CD14-positive monocyte (primary cell): ENCODE results near the gene TUBAL3. TPM values are rescaled to one million over a fixed set of nuclear protein-coding genes. Genes with fewer than 3 reads are reported as not detected.

ENCODE experiments used
- DNase-seq, 3 donors: peaks; one replicate each; pipeline ENCODE4 v3.0.0-alpha.2; 2011 to 2022
- H2AFZ ChIP-seq: 2 replicates; pipeline ENCODE4 v1.6.0; 2012; ENCODE audit warnings: mild to moderate bottlenecking, low read depth, low read length, inconsistent platforms; ENCODE audit not compliant: insufficient read depth, poor library complexity, severe bottlenecking
- H3K27ac ChIP-seq, 2 donors: 1 replicate in 1 of 2; 2 replicates in 1 of 2; pipeline ENCODE4 v1.5.1; 2012 to 2013; ENCODE audit warnings: low read length in 2 of 2, control low read depth in 1 of 2, inconsistent platforms in 1 of 2, low read depth in 1 of 2, mild to moderate bottlenecking in 1 of 2
- H3K27me3 ChIP-seq, 2 donors: one replicate each; pipeline versions ENCODE4 v1.6.0 to v1.6.1; 2011 to 2013; ENCODE audit warnings: low read length in 2 of 2; ENCODE audit not compliant: control insufficient read depth in 2 of 2, insufficient read depth in 2 of 2
- H3K36me3 ChIP-seq, 2 donors: replicated peaks in 1 of 2; 1 replicate in 1 of 2; 2 replicates in 1 of 2; pipeline versions ENCODE4 v1.5.1 to v1.6.1; 2012 to 2013; ENCODE audit warnings: low read length in 2 of 2, control low read depth in 1 of 2, inconsistent platforms in 1 of 2, mild to moderate bottlenecking in 1 of 2; ENCODE audit not compliant: insufficient read depth in 2 of 2, control insufficient read depth in 1 of 2
- H3K4me1 ChIP-seq, 2 donors: 1 replicate in 1 of 2; 2 replicates in 1 of 2; pipeline versions ENCODE4 v1.5.1 to v1.6.1; 2012 to 2013; ENCODE audit warnings: low read length in 2 of 2, control low read depth in 1 of 2, inconsistent platforms in 1 of 2, mild to moderate bottlenecking in 1 of 2, moderate library complexity in 1 of 2; ENCODE audit not compliant: insufficient read depth in 2 of 2, control insufficient read depth in 1 of 2
- H3K4me2 ChIP-seq: replicated peaks from 2 replicates; pipeline ENCODE3; 2012; ENCODE audit warnings: low read length, moderate library complexity, mild to moderate bottlenecking; ENCODE audit not compliant: poor library complexity, severe bottlenecking; ENCODE audit errors: extremely low read depth
- H3K4me3 ChIP-seq, 3 experiments: fragments of 200-600 bp in 1 of 3; sonication (generic) in 1 of 3; replicated peaks in 1 of 3; 1 replicate in 2 of 3; 2 replicates in 1 of 3; pipeline ENCODE4 v1.5.1; 2011 to 2013; ENCODE audit warnings: low read length in 3 of 3, mild to moderate bottlenecking in 3 of 3, control low read depth in 2 of 3, low read depth in 2 of 3, inconsistent platforms in 1 of 3, moderate library complexity in 1 of 3
- H3K79me2 ChIP-seq: 2 replicates; pipeline ENCODE4 v1.6.0; 2012; ENCODE audit warnings: mild to moderate bottlenecking, control low read depth, inconsistent platforms, low read length, moderate library complexity; ENCODE audit not compliant: insufficient read depth
- H3K9ac ChIP-seq: 2 replicates; pipeline ENCODE4 v1.6.0; 2017; ENCODE audit warnings: low read length, mild to moderate bottlenecking; ENCODE audit not compliant: insufficient read depth, poor library complexity, severe bottlenecking
- H3K9me3 ChIP-seq, 2 donors: replicated peaks in 1 of 2; 1 replicate in 1 of 2; 2 replicates in 1 of 2; pipeline versions ENCODE4 v1.5.1 to v1.6.1; 2012 to 2013; ENCODE audit warnings: low read length in 2 of 2, control low read depth in 1 of 2; ENCODE audit not compliant: control insufficient read depth in 1 of 2, insufficient read depth in 1 of 2
- H4K20me1 ChIP-seq: 2 replicates; pipeline ENCODE4 v1.6.0; 2012; ENCODE audit warnings: mild to moderate bottlenecking, low read length, control low read depth, moderate library complexity; ENCODE audit not compliant: insufficient read depth
- H3K27ac Mint-ChIP-seq, 7 donors: one replicate each; pipeline ENCODE4 v1.8.0; 2020; ENCODE audit warnings: mild to moderate bottlenecking in 7 of 7, mixed read lengths in 7 of 7, moderate library complexity in 6 of 7, inconsistent platforms in 2 of 7
- H3K27me3 Mint-ChIP-seq, 3 donors: one replicate each; pipeline ENCODE4 v1.8.0; 2021 to 2022; ENCODE audit warnings: low read depth in 3 of 3, mild to moderate bottlenecking in 3 of 3, mixed read lengths in 3 of 3, moderate library complexity in 3 of 3, inconsistent platforms in 1 of 3
- H3K36me3 Mint-ChIP-seq, 2 donors: one replicate each; pipeline ENCODE4 v1.8.0; 2020; ENCODE audit warnings: mixed read lengths in 2 of 2, inconsistent platforms in 1 of 2, mild to moderate bottlenecking in 1 of 2
- H3K4me1 Mint-ChIP-seq: one replicate; pipeline ENCODE4 v1.8.0; 2020; ENCODE audit warnings: mild to moderate bottlenecking, mixed read lengths
- H3K4me3 Mint-ChIP-seq, 2 donors: one replicate each; pipeline ENCODE4 v1.8.0; 2020; ENCODE audit warnings: mild to moderate bottlenecking in 2 of 2, mixed read lengths in 2 of 2, moderate library complexity in 1 of 2
- H3K9me3 Mint-ChIP-seq, 7 donors: one replicate each; pipeline ENCODE4 v1.8.0; 2020 to 2022; ENCODE audit warnings: mixed read lengths in 7 of 7, mild to moderate bottlenecking in 6 of 7, moderate library complexity in 6 of 7, inconsistent platforms in 2 of 7
- CTCF ChIP-seq: fragments of 200-600 bp; IDR thresholded peaks from one replicate; pipeline ENCODE4 v1.8.0; 2022; ENCODE audit warnings: antibody characterized with exemption, mild to moderate bottlenecking
- WGBS: methylation state at CpG from one replicate; pipeline ENCODE4 v1.1.5; 2013; ENCODE audit warnings: missing lambda C conversion rate; ENCODE audit not compliant: insufficient coverage; 5-methylcytosine and 5-hydroxymethylcytosine counted together
- intact Hi-C, 2 donors: fragments of 100-400 bp; cut with micrococcal nuclease; formaldehyde crosslinking; loops; one replicate each; pipeline versions ENCODE4 v1.15.0 to v1.15.1; 2023
- polyA plus RNA-seq, 3 donors: library from polyadenylated mRNA; depleted of rRNA in 1 of 3; unstranded in 2 of 3; stranded (reverse) in 1 of 3; fragments of 300-500 nt in 2 of 3; fragments of >200 nt in 1 of 3; fragmentation: Illumina TruSeq in 2 of 3; gene quantifications; 1 replicate in 2 of 3; 2 replicates in 1 of 3; pipeline ENCODE4 v1.2.3, GENCODE V29; 2012 to 2021

TUBAL3 gene
- polyA plus RNA-seq, 3 donors = not detected

GRCh38 chr10:5343561-5343960, 61.1 kb downstream of the TUBAL3 start:
- H3K4me3 Mint-ChIP-seq = no peak overlapping the region
- Histone ChIP-seq H3K36me3 (no peaks in the 10 kb centered on the region), H3K9me3 (no peaks in the 10 kb centered on the region), H3K79me2 (no peaks in the 10 kb centered on the region), H3K4me2 (no peak overlapping the region), H3K27ac (no peak overlapping the region), H3K27me3 (no peaks in the 10 kb centered on the region), H3K9ac (no peak overlapping the region), H3K4me3 (no peak overlapping the region), H3K4me1 (no peaks in the 10 kb centered on the region), H4K20me1 (no peaks in the 10 kb centered on the region), H2AFZ (no peak overlapping the region)
- TF ChIP-seq CTCF = peak; percentile 40
- peaks cover 0 to 2% (median 0%) of the 10 kb centered on the region in 3 donors for H3K27me3 Mint-ChIP-seq
- H3K36me3 Mint-ChIP-seq = no peaks in the 10 kb centered on the region
- 50% methylated on average over 2 of the region's 4 CpGs for WGBS
- H3K9me3 Mint-ChIP-seq = peaks cover 0 to 2% (median under 1%) of the 10 kb centered on the region in 7 donors
- no peaks in the 10 kb centered on the region for H3K4me1 Mint-ChIP-seq
- peak overlapping the region in 1 of 7 donors; percentile 51 for H3K27ac Mint-ChIP-seq
- intact Hi-C loops = no loop called here
- DNase-seq = peak; percentile 7 to 36 (median 12)

Other genes starting within 250 kb of the TUBAL3 start
- not detected for gene AKR1C8, start 219.7 kb downstream of the TUBAL3 start, polyA plus RNA-seq
- gene AKR1C4, start 208.0 kb downstream of the TUBAL3 start, polyA plus RNA-seq = not detected
- not detected for gene UCN3, start 39.9 kb downstream of the TUBAL3 start, polyA plus RNA-seq
- gene NET1, start 7.7 kb upstream of the TUBAL3 start, polyA plus RNA-seq = 1 to 10 TPM; 1.2 to 1.7 (median 1.4) TPM
- gene CALML5, start 94.7 kb upstream of the TUBAL3 start, polyA plus RNA-seq = not detected
- gene CALML3, start 120.1 kb upstream of the TUBAL3 start, polyA plus RNA-seq = not detected